NCI-H510A treated with DMSO at 0.1 percent for 48 hours (cell line): Measurements from ENCODE around the gene DENND1A.
"Not testable (repeated sequence)": the region's sequence is repeated elsewhere in the genome, so short reads cannot be mapped to it uniquely, and the experiment has no call there.

ENCODE experiments used
- DNase-seq: peaks from one replicate; lab custom pipeline; 2025; lab: John Stamatoyannopoulos, UW

The DENND1A gene

DNA sequence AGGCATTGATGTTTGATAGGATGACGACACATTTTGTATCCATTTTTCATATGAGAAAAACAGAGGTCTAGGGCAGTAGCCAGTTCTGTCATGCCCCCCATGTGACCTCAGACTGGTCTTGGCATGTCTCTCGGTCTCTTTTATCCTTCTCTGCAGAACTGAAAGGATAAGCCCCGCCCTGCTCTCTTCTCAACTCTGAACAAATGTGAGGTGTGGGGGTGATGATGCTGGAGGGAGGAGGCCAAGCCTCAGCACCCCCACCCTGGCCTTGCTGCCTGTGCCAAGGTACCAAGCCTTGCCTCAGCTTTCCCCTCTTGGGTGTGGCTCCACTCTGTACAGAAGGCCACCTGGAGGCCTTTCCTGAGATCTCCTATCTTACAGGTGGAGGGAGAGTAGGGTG, 593.5 kb downstream of the DENND1A start:
- no peak for DNase-seq

DNA sequence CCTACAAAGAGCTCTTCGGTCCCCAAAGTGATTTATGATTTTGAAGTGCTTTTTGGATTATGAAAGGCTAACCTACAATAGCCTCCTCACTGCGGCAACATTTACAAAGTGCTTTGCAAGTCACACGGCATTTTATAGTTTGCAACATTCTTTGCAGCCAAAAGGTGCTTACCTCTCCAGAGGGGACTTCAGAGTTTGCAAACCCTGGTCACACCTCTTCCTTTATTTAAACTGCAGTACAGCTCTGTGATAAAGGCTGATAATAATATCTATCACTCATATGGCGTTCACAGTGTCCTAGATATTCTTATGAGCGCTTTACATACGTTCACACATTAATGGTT, 594.0 kb downstream of the DENND1A start:
- no peak for DNase-seq

DNA sequence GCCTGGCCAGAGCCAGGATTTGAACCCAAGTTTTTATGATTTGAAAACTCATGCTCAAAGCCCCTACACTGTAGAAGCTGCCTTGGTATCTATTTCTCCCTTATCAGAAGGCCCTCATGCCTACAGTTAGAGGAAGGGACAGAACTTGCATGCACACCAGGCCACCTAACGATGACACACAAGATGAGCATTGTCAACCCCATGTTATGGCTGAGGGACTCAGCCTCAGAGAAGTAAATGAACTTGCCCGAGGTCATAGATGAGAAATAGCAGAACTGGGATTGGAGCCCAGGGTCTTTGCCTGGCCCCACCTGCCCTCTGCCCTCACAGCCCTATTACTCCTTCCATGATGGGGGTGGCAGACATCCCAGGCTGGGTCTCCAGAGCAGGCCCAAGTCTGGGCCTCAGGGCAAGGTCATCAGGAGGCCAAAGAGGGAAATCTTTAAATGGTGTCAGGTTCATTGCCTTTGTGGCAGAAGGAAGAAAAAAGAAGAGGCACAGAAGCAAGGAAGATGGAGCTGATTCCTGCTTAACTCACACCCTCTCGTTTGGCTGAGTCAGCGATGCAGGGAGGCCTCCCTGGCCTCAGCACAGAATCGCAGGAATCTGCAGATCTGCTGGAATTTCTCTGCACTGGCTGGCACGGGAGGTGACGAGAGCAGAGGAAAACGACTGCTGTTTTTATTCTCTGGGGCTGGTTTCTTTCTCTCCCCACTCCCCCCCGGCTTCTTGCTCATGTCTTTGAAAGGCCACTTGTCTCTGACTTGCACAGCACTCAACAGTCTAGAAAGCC, 594.5 kb downstream of the DENND1A start:
- DNase-seq = no peak

DNA sequence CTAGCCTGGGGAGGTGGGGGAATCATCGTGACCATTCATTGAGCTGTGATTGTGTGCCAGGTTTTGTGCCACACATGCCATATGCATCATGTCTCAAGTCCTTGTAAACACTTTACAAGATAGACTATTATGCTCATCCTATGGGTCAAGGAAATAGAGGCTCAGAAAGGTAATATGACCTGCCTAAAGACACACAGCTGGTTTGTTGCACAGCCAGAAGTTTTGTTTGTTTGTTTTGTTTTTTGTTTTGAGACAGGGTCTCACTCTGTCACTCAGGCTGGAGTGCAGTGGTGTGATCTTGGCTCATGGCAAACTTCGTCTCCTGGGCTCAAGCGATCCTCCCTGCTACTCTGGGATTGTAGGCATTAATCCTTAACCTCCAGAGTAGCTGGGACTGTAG, 595.3 kb downstream of the DENND1A start:
- no peak for DNase-seq

- DNase-seq = not testable (repeated sequence)
These were observed 596.8 kb downstream of the DENND1A start for GRCh38 chr9:123333058-123333669.

DNA sequence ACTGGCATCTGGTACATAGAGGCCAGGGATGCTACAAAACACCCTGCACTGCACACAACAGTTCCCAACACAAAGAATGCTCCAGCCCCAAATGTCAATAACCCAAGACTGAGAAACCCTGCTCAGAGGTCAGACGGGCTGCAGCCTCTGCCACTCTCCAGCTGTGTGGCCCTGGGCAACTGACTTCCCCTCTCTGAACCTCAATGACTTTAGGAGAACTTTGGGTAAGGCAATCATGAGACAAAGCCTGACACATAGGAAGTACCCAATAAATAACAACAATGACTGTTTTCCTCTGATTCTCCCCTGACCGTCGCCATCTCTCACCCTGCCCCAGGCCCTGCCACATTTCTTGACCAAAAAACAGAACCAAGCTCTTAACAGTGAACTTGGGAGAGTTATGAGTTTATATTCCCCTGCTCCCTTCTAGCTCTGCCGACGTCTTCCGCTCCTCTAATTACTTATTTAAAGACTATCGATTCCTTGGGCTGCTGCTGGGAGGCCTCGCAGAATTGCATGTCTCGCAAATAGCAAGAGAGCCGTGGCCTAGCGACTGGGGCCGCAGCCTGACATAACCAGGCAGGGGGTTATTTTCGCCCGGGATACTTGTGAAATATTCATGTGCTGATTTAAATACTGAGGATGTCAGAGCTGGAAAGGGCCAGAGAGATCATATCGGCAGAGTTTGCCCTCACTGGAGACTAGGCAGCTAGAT, 598.4 kb downstream of the DENND1A start:
- no peak for DNase-seq
